ENCODE data around the gene TNRC6A.

GRCh38 chr16:24805484-24805883 lies 76.0 kb downstream of the TNRC6A start:
- TF ChIP-seq POLR2A (IDR thresholded peaks at IDR 0.05), result no peak
- no peak for TF ChIP-seq POLR2AphosphoS5 (IDR thresholded peaks at IDR 0.05)
- no peak for TF ChIP-seq CTCF (IDR thresholded peaks at IDR 0.05)

All from breast epithelium (tissue), 3 donors.